HT-29 (cell line): ENCODE results near the gene MS4A10. TPM values are rescaled to one million over a fixed set of nuclear protein-coding genes. Genes with fewer than 3 reads are reported as not detected.

Source experiments
- DNase-seq: peaks from one replicate; pipeline ENCODE4 v3.0.0-alpha.2; 2015; ENCODE audit warnings: low spot score
- total RNA-seq: library from RNA; depleted of rRNA; stranded (reverse); fragments of >200 nt; shearing (Covaris generic); gene quantifications from 2 replicates; pipeline ENCODE4 v1.2.3, GENCODE V29; 2014

MS4A10 gene
- total RNA-seq, 1 experiment from 2014 or later, result not detected

DNA sequence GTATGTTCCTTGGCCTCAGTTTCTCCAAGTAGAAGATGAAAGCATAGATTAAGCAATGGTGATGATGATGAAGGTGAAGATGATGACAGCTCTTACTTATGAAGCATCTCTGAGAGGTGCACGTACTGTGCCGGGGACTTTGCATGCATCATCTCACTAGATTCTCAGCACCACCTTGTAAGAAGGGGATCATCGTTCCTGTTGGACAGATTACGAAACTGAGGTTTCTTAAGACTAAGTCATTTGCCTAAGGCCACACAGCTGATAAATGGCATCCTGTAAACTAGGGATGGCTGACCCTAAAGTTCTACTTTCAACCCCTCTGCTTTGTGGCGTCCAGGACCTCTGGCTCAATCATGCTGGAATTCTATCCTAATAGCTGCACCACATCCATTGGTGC, 19.8 kb upstream of the MS4A10 start:
- DNase-seq, result no peak

DNA sequence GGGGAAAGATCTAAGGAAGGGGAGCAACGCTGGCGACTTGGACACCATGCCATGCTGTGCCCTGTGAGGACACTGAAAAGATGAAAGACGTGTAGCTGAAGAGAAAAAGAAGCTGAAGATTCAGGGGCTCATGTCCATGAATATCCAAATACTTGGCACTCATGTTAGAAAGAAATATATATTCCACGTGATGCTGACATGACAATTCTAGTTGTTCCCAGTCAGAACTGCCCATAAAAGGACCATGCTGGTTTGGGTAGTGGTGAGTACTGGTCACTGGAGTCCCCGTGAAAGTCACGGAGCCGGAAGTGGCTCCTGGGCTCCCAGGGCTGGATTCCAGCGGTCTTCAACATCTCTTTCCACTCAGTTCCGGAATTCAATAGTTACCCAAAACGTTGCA, 18.6 kb upstream of the MS4A10 start:
- no peak for DNase-seq

DNA sequence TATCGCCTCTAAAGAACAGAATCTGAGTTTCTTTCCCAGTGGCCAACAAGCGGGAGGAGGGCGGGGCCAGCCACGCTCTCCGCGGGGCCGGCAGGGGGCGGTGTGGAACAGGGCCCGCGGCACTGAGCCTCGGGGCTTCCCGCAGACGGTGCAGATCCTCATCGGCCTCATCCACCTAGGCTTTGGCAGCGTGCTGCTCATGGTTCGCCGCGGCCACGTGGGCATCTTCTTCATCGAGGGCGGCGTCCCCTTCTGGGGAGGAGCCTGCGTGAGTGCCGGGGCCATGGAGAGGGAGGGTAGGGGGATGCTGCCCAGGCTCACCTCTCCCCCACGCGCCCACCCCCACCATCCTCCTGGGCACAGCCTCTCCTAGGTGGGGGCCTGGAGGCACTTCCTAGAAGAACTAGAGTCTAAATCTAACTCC, 17.7 kb upstream of the MS4A10 start:
- DNase-seq, result no peak

DNA sequence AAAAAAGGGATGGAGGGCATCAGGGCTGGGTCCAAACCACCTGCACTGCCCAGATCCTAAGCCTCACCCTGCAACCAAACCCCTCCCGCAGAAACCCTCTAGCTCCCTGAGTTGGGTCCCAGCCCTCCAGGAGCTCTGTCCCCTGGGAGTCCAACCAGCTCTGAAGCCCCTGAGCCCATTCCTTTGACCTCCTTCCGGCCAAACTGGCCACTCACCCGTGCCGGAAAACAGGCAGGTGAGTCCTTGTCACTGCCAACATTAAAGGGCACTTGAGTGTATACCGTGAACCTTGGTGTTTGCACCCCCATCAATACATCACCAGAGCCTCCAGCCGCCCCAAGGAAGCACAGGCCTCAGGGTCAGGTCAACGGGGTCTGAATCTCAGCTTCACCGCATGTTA, 16.9 kb upstream of the MS4A10 start:
- DNase-seq, result no peak

DNA sequence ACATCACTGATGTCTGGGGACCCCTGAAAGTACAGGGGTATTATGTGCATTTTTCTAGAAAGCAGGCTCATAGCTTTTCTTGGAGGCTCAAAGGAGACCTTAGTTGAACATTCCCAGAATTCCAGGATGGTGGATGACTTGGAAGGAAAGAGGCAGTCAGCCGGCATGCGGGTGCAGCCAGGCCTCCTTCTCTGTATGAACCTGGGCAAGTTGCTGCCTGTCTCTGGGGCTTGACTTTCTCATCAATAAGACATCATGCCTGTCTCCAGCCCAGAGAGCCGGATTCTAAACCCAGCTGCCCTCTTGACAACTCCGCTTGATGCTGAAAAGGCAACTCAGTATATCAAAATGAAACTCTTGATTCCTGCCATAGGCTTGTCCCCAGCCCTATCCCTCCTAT, 15.9 kb upstream of the MS4A10 start:
- DNase-seq, result no peak

DNA sequence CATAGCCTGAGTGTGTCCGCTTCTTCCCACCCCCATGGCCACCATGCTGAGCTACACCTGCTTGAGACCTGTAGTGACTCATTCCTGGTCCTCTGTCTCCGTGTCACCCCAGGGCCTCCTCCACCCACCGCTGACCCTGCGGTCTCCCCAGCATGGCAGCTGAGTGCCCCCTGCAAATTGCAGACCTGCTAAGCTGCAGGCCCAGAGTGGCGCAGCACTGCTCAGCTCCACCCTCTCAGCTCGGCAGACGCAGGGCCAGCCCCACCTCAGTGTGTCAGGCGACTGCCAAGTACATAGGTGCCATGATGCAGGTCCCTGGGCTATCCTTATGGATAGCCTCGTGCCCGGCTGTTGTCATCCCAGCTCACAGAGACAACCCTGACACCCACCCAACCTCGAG, 15.3 kb upstream of the MS4A10 start:
- no peak for DNase-seq

DNA sequence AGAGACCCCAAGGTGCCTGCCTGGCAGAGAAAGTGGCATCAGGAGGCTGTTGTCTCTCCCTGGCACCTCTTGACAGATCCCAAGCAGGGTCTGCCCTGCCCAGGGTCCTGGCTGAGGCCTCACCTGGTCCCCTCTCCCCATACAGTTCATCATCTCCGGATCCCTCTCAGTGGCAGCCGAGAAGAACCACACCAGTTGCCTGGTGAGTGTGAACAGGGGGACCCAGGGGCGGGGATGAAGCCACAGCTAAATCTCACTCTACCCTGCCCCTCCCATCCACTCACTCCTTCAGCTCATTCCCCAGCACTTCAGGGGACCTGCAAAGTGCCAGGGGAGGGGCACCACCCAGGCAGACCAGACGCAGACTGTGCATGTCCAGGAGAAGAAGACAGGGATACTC, 14.0 kb upstream of the MS4A10 start:
- DNase-seq, result no peak

DNA sequence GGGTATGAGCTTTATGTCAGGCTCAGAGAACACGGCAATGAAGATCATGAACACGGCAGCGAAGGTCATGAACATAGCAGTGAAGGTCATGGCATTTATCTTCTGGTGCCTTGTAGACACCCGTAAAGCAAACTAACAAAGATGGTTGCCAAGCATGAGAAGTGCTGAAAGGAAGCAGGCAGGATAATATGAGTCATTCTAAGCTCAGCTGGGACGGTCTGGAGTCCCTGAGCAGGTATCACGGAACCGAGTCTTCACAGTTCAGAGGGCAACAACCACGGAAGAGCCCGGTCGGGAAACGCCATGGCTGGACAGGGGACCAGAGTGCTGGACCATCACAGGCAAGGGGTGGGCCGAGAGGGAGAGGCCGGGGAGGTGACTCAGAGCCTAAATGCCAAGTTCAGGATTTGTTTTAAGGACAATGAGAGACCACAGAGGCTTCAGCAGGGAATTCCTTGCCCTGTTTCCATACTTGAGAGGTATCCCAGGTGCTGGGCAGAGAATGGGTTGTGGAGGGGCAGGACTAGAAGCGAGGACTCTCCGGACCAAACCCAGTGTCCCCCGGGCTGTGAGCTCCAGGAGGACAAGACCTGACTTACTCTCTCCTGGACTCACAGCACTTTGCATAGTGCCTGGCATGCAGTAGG, 13.1 kb upstream of the MS4A10 start:
- no peak for DNase-seq

DNA sequence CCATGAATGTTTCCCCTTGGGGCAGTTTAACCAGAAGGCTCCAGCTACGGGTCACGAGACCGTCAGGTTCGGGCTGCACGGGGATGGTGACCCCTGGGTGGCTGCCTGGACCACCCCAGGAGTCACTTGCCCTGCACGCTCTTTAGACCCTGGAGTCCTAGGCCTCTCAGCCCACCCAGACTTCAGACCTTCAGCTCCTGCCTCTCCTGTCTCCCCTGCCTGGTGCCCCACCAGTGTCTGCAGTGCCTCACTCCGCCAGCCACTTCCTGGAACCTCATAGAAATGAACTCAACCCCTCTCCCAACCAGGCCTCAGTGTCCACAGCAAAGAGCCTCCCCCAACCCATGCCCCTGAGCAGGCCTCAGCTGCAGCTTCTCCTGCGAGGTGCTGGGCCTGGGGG, 12.5 kb upstream of the MS4A10 start:
- no peak for DNase-seq

DNA sequence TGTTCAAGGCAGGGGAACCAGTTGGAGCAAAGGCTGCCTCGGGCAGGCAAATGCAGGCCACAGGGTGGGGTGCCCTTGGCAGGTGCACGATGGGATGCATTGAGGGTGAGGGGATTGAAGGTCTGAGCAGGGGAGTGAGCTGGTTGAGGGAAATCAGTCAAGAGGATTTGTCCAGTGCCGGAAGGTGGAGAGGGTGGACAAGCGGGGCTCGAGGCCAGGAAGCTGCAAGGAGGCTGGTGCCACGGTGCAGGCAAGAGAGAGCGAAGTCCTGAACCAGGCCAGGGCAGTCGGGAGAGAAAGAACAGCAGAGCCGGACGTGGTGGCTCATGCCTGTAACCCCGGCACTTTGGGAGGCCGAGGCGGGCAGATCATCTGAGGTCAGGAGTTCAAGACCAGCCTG, 10.4 kb upstream of the MS4A10 start:
- no peak for DNase-seq

DNA sequence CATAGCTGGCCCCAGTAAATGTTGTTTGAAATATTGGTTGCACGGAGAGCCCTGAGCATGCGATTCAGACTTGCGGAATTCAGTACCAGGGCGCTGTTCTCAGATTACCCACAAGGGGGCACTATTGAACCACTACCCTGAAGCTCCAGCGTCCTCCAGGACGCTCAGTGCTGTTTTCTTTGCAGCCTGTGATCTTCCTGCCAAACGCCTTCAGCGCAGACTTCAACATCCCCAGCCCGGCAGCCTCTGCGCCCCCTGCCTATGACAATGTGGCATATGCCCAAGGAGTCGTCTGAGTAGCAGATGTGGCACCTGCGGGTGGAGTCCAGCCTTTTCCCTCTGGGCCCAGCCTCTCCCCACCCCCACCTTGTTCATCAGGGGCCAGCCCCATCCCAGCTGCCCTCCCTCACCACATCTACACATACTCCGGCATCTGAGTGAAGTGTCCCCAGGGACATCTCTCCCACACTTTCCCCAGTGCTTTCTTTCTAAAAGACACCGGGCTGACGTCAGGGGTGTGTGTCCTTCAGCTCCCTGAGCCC, 9.6 kb upstream of the MS4A10 start:
- DNase-seq, result peak; percentile 93

DNA sequence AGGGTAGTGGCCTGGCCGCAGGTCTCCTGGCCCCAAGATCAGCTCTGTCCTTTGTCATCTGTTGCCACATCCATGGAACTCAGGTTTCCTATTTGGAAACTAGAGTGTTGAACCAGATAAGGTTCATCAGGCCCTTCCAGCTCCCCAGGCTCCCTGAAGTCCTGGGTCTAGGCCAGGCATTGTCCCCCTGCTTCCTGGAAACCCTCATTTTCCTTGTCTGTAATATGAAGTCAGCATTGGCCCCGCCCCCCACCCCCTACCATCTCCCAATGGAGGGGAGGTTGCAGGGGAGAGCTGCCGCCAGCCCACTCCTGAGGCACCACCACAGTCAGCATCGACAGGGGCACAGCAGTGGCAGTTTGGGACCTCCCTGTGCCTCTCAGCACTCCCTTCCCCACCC, 9.0 kb upstream of the MS4A10 start:
- DNase-seq, result no peak

DNA sequence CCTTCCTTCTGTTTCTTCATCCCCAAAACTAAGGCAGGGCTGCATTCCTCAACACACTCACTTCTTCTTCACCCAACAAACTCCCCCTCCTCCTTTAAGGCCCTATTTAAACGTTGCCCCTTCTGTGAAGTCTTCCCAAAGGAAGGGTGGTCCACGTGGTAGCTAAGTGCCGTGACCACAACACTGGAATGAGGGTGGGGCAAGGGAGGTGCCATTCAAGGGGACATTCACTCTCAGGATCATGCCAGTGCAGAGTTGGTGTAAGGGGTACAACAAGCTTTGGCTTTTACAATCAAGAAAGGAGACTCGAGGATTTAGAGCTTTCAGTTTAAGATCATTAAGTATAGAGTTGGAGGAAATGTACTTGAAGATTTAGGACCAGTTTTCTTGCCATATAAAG, 8.0 kb upstream of the MS4A10 start:
- DNase-seq, result no peak

DNA sequence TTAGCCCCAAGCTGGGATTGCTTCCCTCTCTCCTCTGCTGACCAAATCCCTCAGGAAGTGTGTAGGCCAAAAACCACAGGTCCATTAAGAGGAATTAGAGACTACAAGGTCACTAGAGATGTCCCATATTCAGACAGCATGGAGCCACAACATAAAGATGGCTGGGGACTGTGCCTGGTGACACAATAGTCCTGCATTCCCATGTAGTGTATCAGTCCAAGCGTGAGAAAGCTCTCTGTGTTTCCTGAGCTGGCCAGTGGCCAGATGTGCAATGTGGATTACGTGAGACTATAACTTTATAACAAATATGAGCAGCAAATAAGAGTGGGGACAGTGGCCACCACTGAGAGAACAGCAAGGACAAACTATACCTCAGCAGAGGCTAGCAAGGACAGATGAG, 7.6 kb upstream of the MS4A10 start:
- DNase-seq, result peak; percentile 40

DNA sequence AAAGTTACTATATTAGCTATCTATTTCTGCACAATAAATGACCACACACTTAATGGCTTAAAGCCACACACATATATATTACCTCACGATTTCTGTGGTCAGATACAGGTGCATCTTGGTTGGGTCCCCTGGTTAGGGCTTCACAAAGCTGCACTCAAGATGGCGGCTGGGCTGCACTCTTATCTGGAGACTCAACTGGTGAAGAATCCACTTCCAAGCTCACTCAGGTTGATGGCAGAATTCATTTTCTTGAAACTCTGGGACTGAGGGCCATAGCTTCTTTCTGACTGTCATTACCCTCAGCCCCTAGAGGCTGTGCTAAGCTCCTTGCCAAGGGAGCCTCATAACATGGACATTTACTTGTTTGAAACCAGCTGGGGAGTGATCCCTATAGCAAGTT, 5.1 kb upstream of the MS4A10 start:
- DNase-seq, result no peak

DNA sequence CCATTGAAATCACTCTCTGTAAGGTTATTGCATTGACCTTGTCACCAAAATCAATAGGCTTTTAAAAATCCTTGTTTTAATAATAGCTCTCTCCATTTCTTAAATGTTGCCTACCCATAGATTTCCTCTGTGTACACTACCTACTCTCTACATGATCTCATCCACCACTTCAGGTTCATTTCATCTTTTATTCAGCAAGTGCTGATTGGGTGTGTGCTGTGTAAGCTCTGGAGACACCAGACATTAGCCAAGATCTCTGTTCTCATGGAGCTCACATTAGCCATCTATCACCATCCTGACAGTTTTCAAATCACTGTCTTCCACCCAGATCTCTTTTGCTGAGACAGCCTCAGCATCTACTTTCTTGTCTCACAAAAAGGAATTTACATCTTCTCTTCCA, 4.4 kb upstream of the MS4A10 start:
- DNase-seq, result no peak

DNA sequence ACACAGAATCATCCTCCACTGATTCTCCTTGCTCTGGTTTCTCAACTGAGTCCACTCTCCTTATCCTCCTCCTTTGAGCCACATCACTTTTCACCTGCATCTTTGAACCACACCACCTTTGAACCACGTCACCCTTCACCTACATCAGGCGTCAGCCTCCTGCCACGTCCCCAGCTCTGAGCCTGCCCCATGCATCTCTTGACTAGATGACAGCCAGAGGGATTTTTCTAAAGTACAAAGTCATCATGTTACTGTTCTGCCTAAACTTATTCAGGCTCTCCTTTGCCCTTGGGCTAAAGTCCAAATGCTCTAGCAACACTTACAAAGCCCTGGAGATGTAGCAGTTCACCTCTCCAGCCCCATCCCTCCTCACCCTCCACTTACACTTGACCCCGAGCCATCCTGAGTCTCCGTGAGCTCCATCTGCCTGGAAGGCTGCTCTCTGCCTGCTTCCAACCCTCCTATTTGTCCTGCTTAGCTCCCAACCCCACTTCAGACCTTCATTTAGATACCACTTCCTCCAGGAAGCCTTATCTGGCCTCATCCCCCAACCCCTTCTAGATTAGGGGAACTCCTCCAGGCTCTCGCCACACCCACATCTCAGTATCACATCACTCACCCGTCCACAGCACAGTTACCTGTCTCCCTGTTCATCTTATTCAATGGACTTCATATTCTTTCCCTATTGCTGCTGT, 3.7 kb upstream of the MS4A10 start:
- DNase-seq, result no peak

DNA sequence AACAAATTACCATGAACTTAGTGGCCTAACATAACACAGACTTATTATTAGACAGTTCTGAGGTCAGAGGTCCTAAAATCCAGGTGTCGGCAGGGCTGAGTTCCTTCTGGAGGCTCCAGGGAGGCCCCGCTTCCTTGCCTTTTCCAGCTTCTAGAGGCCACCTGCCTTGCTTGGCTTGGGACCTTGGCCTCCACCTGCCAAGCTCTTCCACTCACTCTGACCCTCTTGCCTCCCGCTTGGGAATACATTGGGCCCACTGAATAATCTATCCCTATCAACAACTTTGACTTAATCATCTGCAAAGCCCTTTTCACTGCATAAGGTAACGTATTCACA, 3.2 kb upstream of the MS4A10 start:
- DNase-seq, result no peak

DNA sequence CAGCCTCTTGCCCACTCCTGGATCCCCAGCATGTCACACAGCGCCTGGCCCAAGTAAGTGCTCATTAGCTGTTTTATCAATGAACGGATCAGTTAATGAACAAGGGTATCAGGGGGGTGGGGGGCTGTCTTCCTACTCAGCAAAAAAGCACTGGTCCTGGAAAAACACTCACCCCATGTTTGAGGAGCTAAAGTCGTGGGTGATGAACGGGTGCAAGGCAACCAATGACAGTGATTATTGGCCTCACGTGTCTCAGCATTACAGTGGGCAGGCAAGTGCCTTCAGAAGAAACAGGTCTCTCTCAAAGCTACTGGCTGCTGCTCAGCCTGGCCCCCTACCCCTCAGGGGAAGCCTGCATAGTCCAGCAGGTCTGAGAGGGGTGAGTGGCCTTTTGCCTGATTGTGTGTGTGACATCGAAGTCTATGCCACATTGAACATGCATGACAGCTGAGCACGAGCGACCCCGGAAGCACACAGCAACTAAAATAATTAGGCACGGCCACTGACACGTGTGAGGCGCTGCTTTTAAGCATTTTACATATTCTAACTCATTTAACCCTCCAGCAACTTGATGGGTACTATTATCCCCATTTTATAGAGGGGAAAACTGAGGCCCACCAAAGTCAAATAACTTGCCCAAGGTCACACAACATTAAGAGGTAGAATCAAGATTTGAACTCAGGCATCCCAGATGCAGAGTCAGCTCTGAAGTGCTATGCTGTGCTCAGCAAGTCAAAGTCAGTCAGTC, 2.6 kb upstream of the MS4A10 start:
- no peak for DNase-seq

DNA sequence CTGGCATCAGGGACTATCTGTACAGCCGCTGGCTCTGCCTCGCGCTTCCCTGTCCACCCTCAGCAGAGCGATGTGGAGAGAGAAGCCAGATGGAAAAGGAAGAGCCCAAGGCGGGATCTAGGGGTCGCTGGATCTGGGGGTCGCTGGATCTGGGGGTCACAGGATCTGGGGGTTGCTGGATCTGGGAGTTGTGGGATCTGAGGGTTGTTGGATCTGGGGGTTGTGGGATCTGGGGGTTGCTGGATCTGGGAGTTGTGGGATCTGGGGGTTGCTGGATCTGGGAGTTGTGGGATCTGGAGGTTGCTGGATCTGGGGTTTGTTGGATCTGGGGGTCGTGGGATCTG, 2.0 kb upstream of the MS4A10 start:
- DNase-seq, result no peak

DNA sequence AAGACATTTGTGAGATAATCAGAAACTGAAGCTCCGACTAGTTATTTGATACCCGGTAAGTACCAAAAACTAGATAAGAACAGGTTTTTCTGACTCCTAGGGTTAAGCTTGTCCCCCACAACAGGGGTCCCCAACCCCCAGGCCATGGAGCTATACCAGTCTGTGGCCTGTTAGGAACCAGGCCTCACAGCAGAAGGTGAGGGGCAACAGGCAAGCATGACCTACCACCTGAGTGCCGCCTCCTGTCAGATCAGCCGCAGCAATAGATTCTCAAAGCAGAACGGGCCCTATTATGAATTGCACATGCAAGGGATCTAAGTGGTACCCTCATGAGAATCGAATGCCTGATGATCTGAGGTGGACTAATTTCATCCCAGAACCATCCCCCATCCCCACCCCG, 1.2 kb upstream of the MS4A10 start:
- no peak for DNase-seq

DNA sequence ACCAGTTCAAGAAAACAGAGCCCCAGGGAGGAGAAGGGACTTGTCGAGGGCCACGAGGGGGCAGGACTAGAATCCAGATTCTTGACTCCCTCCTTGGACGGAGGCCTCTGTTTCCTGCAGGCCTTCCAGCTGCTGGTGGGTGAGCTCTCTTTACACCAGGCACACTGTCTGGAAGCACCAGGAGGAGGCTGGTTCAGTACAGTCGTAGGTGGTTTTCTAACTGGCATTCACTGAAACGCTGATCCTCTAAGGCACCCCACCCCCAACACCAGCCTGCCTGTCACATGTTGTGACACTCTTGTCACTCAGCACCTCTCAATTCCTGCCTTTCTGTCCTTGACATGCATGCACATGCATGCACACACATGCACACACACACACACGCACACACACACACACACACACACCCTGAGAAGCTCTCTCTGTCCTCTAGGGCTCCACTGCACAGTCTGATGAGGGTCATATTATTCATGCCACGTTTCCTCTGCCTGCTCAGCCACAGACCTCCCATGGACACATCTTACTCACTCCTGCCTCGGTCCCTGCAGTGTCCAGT, 751 bp downstream of the MS4A10 start:
- no peak for DNase-seq
